OCI-LY7 (cell line): ENCODE measurements around the gene AKAP8L.

Experiments used
- EZH2phosphoT487 ChIP-seq: fragments of 200-600 bp; sonication (generic); IDR thresholded peaks from 2 replicates; pipeline ENCODE4 v1.6.1; 2018; ENCODE audit warnings: low read depth, borderline replicate concordance, mild to moderate bottlenecking, mixed run types, antibody characterized with exemption, low read length, moderate library complexity, mixed read lengths
- TF ChIP-seq, protein P1 (sequence below): fragments of 200-600 bp; sonication (generic); conservative IDR thresholded peaks from 2 replicates; pipeline ENCODE4 v1.5.1; 2014; ENCODE audit warnings: mild to moderate bottlenecking, antibody characterized with exemption, low read length, moderate library complexity, mixed read lengths

DNA sequence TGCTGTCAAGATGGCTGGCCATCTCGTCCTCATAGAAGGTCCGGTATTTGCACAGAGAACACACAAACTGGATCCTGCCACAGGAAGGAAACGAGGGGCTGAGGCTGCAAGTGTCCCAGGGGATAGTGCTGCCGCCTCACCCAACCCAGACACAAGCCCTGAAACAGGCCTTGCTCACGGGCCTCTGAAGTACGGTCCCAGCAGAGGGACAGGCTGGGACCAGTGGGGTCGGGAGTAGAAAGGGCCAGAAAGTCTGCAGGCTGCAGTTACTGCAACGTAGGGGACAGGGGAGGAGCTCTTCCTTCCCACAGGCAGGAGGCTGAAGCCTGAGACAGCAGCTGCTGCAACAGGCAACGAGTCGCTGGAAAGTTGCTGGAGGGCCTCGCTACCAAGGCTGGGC is 21.0 kb downstream of the AKAP8L start:
- TF ChIP-seq, protein P1, sequence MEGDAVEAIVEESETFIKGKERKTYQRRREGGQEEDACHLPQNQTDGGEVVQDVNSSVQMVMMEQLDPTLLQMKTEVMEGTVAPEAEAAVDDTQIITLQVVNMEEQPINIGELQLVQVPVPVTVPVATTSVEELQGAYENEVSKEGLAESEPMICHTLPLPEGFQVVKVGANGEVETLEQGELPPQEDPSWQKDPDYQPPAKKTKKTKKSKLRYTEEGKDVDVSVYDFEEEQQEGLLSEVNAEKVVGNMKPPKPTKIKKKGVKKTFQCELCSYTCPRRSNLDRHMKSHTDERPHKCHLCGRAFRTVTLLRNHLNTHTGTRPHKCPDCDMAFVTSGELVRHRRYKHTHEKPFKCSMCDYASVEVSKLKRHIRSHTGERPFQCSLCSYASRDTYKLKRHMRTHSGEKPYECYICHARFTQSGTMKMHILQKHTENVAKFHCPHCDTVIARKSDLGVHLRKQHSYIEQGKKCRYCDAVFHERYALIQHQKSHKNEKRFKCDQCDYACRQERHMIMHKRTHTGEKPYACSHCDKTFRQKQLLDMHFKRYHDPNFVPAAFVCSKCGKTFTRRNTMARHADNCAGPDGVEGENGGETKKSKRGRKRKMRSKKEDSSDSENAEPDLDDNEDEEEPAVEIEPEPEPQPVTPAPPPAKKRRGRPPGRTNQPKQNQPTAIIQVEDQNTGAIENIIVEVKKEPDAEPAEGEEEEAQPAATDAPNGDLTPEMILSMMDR = no peak
- no peak for TF ChIP-seq EZH2phosphoT487
